ENCODE results near the gene CSNK1A1L. TPM values are rescaled to one million over a fixed set of nuclear protein-coding genes. Genes with fewer than 3 reads are reported as not detected.

CSNK1A1L gene
- total and polyA plus RNA-seq, 2 of the 8 experiments (the other 6 are each of a cell fraction or from before 2014, with no cell fraction given), result not detected

DNA sequence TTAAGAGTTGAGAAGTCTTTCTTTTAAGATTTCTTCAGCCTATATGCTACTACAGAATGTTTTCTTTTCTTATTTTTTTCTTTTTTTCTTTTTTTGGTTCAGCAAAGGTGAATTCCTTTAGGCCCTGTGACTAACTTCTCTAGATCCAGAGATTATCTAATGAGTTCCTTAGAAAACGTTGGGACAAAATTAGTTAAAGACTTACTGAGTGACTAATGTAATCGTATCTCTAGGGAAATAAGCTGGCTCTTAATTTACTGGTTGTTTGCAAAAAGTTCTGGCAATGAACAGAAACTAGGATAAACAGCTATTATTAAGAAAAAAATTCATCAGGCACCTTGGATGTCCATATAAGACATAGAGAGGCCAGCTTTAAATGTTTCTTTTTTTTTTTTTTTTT lies 30.7 kb upstream of the CSNK1A1L start:
- Histone ChIP-seq H3K9me3 (ENCODE audit: insufficient read depth in 2 of 2, low read depth in 1 of 2, low read length in 1 of 2) (no peaks in the 10 kb centered on the region), H3K4me2 (ENCODE audit: insufficient read depth in 1 of 2, low read depth in 2 of 2, low read length in 2 of 2) (no peak overlapping the region), H3K4me3 (ENCODE audit: extremely low read depth in 1 of 4, insufficient read depth in 2 of 4, low read depth in 3 of 4, low read length in 4 of 4) (no peak overlapping the region), H4K5ac (ENCODE audit: insufficient read length, low read depth, low read length) (no peak overlapping the region), H2BK5ac (ENCODE audit: low read depth, low read length) (no peak overlapping the region), H2BK20ac (ENCODE audit: low read length) (no peak overlapping the region), H2BK12ac (ENCODE audit: low read depth, low read length) (no peak overlapping the region), H3K36me3 (ENCODE audit: control insufficient read depth in 2 of 4, insufficient read depth in 4 of 4, low read length in 3 of 4) (no peaks in the 10 kb centered on the region), H3K23ac (ENCODE audit: insufficient read length) (no peak overlapping the region), H2AK5ac (ENCODE audit: low read depth, low read length) (no peak overlapping the region), H2BK120ac (replicated peaks; ENCODE audit: low read depth, low read length) (no peak overlapping the region), H4K91ac (replicated peaks; ENCODE audit: insufficient read length, low read length) (no peak overlapping the region), H3K23me2 (ENCODE audit: low read depth, low read length) (no peaks in the 10 kb centered on the region), H3K79me1 (ENCODE audit: low read depth, low read length) (no peaks in the 10 kb centered on the region), H3K79me2 (ENCODE audit: control insufficient read depth in 1 of 2, insufficient read depth in 2 of 2, low read length in 2 of 2) (no peaks in the 10 kb centered on the region), H3K9ac (replicated peaks in 1 of 4; ENCODE audit: extremely low read depth in 1 of 4, low read depth in 3 of 4, low read length in 3 of 4) (no peak overlapping the region), H3K56ac (replicated peaks; ENCODE audit: insufficient read length, low read depth, low read length) (no peak overlapping the region), H4K20me1 (replicated peaks in 1 of 2; ENCODE audit: control insufficient read depth in 1 of 2, insufficient read depth in 2 of 2, low read length in 2 of 2) (no peaks in the 10 kb centered on the region), H3K14ac (ENCODE audit: insufficient read length) (no peak overlapping the region), H4K8ac (ENCODE audit: extremely low read depth, insufficient read depth, low read length) (no peak overlapping the region), H2BK15ac (ENCODE audit: low read length) (no peak overlapping the region), H3K27me3 (replicated peaks in 1 of 4; ENCODE audit: control insufficient read depth in 3 of 4, extremely low read depth in 1 of 4, insufficient read depth in 3 of 4, low read length in 3 of 4) (no peaks in the 10 kb centered on the region), H3K27ac (ENCODE audit: low read depth, low read length) (no peak overlapping the region), H3K4ac (replicated peaks; ENCODE audit: insufficient read length, low read depth, low read length) (no peak overlapping the region), H2AFZ (ENCODE audit: low read length) (no peak overlapping the region), H3K4me1 (replicated peaks in 1 of 4; ENCODE audit: control insufficient read depth in 3 of 4, insufficient read depth in 4 of 4, low read length in 3 of 4) (no peaks in the 10 kb centered on the region), H3K18ac (ENCODE audit: extremely low read depth, low read length) (no peak overlapping the region)
- TF ChIP-seq CTCF (IDR thresholded peaks at IDR 0.05; ENCODE audit: control extremely low read depth in 1 of 3, insufficient read depth in 1 of 3, low read depth in 1 of 3, low read length in 3 of 3) (no peak), CTBP2 (IDR thresholded peaks at IDR 0.05; ENCODE audit: borderline replicate concordance, insufficient read depth, insufficient read length, low read length) (no peak), POLR2A (IDR thresholded peaks at IDR 0.05; ENCODE audit: control extremely low read depth in 1 of 2, low read depth in 2 of 2, low read length in 2 of 2) (no peak)
- DNase-seq (ENCODE audit: low read depth in 1 of 2, low spot score in 2 of 2) (no peak), FAIRE-seq (no peak)
- ChIA-PET CTCF (ENCODE audit: partially characterized antibody) (interaction anchor here (0.7 to 1.5 kb wide), 6 partner anchors 11 to 1559 kb away, joined by 3 to 4 read pairs (median 3); no protein-coding TSS in a partner anchor), POLR2A (ENCODE audit: partially characterized antibody) (no interaction called here)
- 97% methylated on average over 2 of the region's 2 CpGs; no CpG with 5 or more reads in 1 of the 2 experiments for WGBS, 2 experiments (ENCODE audit: extremely low coverage in 1 of 2, insufficient coverage in 1 of 2, insufficient read length in 1 of 2, insufficient replicate concordance in 2 of 2, low coverage in 1 of 2, low lambda C conversion rate in 2 of 2, missing lambda C conversion rate in 1 of 2)

Data from H1 (cell line).